SKM-1 (cell line): Measurements from ENCODE around the gene DYNC2I2.
"Not testable (repeated sequence)": the region's sequence is repeated elsewhere in the genome, so short reads cannot be mapped to it uniquely, and the experiment has no call there.

Experiments
- DNase-seq: peaks from one replicate; lab custom pipeline; 2025; ENCODE audit not compliant: unreplicated experiment; lab: John Stamatoyannopoulos, UW

The DYNC2I2 gene

DNA sequence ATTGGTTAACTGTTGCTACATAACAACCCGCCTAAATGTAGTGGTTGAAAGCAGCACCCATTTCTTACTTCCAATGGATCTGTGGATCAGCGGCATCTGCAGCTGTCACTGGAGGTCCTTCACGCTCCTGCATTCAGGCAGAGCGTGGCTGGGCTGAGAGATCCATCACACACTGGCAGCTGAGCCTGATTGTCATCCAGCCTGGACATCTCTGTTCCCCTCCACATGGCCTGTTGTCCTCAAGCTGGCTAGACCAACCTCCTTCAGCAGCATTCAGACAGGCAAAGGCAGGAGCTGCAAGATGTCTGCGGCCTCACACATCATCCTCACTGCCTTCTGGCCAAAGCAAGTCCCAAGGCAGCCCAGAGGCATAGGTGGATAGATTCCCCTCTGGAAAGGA lies 36.9 kb downstream of the DYNC2I2 start:
- no peak for DNase-seq

DNA sequence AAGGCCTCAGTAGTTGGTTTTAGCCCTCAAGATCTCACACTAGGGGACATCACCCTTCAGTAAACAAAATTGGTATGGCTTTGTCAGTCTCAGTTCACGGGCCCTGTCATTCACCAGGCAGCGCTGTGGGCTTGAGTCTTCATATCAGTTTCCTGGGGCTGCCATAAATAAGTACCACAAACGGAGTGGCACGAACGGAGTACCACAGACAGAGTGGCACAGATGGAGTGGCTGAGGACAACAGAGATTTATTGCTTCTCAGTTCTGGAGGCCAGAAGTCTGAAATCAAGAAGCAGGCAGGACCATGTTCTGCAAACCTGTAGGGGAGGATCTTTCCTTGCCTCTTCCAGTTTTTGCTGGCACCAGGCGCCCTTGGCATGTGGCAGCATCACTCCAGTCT lies 37.5 kb downstream of the DYNC2I2 start:
- DNase-seq = no peak

DNA sequence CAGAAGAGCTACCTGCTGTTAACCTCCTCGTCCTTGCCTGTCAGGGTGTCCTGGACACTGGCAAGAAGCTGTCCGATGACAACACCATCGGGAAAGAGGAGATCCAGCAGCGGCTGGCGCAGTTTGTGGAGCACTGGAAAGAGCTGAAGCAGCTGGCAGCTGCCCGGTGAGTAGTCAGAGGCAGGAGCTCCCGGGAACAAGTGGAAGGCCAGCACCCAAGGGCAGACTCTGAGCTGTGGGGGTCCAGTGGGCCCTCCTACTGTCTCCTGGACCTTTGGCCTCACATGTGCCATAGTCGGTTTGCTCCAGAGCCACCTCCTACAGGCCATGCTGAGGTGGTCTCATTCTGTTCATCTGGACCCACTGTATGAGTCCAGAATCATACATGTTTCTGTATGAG lies 38.7 kb downstream of the DYNC2I2 start:
- DNase-seq = no peak

DNA sequence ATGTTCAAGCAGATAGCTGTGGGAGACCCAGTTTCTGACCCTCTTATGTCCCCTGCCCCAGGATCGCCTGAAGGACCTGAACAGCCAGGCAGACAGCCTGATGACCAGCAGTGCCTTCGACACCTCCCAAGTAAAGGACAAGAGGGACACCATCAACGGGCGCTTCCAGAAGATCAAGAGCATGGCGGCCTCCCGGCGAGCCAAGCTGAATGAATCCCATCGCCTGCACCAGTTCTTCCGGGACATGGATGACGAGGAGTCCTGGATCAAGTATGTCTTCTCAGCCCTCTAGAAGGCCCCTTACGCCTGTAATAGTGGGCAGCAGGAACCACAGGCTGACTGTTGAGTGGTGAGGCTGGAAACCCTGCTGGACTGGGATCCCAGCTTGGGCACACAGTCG lies 41.1 kb downstream of the DYNC2I2 start:
- DNase-seq = no peak

DNA sequence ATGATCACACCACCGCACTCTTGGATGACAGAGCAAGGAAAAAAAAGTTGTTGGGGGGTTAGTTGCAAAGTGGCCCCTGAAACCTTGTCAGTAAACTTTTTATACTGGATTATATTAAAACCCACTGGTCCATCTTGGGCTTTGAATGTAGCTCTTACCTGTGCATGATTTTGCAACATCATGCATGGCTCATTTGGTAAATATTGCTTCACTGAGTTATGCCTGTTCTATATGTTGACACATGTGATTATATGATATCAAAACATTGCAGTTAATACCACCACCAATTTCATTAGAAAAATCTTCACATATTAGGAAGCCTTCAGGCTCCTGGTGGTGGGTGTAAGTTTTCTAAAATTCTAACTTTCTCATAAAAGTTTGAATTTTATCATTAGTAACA lies 41.9 kb downstream of the DYNC2I2 start:
- DNase-seq = no peak

DNA sequence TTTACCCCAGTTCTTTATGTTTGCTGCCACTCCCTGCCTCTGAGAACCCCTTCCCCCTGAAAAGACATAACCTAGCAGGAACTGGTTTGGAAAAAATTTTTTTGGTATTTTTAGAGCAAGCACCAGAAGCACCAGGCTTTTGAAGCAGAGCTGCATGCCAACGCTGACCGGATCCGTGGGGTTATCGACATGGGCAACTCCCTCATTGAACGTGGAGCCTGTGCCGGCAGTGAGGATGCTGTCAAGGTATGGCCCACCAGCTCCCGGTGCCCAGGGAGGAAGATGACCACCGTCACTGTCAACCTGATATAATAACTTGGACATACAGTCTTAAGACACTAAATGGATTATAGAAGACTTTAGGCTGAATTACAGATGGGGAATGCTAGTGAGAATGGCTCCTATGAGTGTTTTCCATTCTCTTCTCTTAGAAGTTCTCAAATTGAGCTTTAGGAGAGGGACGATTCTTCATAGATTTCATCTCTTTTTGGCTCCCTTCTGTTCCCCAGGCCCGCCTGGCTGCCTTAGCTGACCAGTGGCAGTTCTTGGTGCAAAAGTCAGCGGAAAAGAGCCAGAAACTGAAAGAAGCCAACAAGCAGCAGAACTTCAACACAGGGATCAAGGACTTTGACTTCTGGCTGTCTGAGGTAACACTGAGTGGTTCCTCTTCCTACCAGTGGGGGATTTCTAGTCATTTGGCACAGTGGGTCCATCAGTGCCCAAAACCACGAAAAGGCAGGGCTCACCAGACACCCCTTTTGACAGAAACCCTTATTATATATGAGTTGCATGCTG lies 44.9 kb downstream of the DYNC2I2 start:
- DNase-seq = no peak

DNA sequence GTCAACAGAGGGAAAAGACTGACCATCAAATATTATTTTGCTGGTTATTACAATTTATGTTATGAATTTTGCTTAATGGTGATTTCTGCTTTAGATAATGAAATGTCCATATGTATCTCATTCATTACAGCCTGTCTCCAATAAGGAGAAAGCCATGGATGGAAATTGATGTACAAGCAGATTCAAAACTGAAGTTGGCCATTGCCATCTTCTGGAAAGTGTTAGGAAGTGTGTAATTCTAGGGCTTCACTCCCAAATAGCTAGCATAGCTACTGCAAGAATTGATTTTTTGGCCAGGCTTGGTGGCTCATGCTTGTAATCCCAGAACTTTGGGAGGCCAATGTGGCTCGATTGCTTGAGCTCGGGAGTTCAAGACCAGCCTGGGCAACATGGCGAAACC lies 45.8 kb downstream of the DYNC2I2 start:
- no peak for DNase-seq

DNA sequence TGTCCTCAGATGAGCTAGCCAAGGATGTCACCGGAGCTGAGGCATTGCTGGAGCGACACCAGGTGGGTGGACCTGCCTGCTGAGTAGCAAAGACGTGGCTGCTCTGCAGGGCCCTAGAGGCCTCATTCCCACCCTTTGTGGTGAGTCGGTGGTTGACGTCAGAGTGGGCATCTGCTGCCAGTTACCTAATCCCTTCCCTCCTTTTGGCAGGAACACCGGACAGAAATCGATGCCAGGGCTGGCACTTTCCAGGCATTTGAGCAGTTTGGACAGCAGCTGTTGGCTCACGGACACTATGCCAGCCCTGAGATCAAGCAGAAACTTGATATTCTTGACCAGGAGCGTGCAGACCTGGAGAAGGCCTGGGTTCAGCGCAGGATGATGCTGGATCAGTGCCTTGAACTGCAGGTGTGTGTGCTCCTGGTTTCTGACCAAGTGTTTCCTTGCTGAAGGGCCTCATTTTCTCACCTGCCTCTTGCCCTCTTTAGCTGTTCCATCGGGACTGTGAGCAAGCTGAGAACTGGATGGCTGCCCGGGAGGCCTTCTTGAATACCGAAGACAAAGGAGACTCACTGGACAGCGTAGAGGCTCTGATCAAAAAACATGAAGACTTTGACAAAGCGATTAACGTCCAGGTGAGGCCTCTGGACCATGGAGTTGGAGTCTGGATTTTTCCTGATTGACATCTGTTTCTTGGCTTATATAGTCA lies 48.9 kb downstream of the DYNC2I2 start:
- no peak for DNase-seq

DNA sequence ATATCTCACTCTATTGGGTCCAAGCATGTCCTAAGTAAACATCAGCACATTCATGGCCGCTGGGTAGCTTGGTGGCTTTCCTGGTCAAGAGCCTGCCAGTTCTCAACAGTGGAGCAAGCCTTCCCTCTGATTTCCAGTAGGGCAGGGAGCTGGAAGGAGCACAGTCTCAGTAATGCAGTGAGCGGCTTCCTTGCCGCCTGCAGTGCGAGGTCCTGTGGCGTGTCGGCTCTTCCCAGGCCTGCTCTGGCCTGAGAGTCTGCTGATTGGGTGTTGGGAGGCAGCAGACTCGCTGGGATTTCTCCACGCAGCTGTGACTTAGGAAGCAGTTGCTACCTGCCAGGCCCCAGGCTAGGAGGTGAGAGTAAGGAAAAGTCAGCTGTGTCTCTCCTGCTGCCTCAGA lies 53.0 kb downstream of the DYNC2I2 start:
- no peak for DNase-seq

DNA sequence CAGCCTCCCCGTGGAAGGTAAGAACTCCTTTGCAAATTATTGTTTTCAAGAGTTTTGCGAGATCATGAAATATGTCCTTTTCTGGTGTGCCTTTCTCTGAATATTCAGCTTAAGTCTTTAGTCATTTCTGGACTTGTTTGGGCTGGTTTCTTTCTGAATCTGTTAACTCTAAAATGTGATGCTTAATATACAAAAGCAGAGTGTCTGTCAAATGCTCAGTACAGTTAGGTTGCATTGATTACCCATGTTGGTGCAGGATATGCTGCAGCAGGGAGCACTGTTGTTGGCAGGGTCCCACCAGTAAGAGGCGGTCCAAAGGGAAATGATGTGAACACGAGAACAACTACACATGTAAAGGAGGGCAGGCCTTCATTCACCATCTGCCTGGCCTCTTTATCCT lies 56.5 kb downstream of the DYNC2I2 start:
- no peak for DNase-seq

DNA sequence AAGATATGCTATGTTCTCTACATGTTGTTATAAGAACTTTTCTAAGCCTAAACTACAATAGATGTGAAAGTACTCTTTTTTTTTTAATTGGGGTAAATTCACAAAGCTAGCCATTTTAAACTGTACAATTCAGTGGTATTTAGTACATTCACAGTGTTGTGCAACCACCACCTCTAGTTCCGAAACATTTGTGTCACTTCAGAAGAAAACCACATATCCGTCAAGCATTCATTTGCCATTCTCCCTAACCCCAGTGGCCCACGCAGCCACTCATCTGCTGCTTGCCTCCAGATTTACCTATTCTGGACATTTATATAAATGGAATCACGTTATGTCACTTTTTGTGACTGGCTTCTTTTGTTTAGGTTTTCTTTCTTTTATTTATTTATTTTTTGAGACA lies 61.2 kb downstream of the DYNC2I2 start:
- no peak for DNase-seq

DNA sequence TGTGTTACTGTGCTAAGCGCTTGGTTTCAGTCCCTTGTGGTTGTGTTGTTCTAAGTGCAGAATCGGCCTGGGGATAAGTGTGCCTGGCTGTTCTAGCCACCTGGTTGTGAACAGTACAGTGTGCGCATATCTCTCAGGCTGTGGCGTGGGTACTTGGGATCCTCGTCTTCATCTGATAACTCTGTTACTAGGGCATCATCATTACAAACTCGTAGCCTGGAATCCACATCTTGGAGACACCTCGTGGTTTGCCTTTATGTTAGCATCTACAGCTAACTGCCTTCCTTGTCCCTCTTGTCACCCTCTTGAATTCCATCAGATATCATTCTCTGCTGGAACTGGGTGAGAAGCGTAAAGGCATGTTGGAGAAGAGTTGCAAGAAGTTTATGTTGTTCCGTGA lies 62.8 kb downstream of the DYNC2I2 start:
- DNase-seq = no peak

DNA sequence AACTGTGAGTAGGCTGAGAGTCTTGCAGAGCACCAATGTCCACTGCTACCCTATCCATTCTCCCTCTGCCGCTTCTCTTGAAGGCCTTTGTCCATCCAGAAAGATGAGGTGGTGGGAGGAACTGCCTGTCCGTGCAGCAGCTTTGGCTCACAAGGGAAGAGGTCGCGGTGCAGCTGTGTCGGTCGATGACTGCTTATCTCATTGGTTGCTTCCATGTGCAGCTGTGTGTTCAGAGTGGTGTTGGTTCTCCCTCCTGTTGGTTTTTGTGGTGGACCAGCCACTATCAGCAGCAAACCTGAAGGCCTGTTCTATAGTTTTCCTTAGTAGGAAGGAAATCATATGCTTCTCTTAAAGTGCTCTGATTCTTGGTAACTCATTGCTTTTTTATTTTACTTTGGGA lies 63.6 kb downstream of the DYNC2I2 start:
- DNase-seq = no peak

DNA sequence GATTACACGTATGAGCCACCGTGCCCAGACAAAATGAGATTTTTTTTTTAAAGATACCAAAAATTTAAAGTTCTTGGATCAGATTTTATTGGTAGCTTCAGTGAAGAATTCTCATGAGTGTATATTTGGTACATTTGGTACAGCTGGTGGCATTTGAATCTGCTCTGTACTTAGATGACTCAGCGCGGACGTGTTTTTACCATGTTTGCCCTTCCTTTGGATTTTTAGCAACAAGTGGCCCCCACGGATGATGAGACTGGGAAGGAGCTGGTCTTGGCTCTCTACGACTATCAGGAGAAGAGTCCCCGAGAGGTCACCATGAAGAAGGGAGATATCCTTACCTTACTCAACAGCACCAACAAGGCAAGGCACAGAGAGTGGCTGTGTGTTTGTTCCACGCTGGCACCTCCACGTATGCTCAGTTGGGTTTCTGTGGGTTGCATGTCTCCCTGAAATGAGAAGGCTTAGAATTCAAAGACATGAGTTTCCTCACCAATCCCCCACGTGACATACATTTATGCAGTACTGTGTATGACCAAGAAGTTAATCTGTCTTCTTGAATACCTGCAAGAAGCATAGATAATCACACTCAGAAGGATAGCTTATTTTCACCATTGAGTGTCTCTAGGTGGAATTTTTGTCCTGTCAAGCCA lies 67.9 kb downstream of the DYNC2I2 start:
- no peak for DNase-seq

DNA sequence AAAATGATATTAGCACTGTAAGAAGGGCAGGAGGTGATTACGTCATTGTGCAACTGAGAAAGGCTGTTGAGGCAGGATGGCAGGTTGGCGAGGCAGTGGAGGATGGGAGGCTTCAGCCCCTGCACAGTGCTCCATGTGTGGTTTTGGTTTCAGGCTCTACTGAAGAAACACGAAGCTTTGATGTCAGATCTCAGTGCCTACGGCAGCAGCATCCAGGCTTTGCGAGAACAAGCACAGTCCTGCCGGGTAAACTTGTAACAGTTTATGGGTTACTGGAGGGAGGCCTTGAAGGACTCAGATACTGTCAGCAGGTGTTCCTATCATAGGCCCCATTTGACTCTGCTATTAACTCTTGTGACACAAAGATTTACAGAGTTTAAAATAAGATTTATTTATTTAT lies 69.2 kb downstream of the DYNC2I2 start:
- no peak for DNase-seq

DNA sequence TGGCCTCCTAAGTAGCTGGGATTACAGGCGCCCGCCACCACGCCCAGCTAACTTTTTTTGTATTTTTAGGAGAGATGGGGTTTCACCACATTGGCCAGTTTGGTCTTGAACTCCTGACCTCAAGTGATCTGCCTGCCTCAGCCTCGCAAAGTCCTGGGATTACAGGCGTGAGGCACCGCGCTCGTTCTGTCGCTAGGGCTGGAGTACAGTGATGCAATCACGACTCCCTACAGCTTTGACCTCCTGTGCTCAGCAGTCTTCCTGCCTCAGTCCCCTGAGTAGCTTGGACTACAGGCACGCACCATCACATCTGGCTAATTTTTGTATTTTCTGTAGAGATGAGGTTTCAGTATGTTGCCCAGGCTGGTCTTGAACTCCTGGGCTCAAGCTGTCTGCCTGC lies 69.7 kb downstream of the DYNC2I2 start:
- not testable (repeated sequence) for DNase-seq

DNA sequence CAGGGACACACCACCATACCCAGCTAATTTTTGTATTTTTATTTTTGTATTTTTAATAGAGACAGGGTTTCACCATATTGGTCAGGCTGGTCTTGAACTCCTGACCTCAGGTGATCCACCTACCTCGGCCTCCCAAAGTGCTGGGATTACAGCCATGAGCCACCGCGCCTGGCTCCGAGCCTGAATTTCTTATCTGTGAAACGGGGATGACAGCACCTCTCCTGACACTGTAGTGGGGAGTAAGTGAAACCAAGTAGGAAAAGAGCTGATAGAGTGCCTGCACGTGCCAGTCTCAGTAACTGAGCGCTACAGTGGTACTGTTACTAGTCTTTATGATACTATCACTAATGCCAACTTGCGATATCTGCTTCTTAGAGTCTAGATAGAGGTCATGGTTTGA lies 71.5 kb downstream of the DYNC2I2 start:
- not testable (repeated sequence) for DNase-seq
